Midbrain (tissue), 1 donor: Measurements from ENCODE around the gene ITSN2.
"Not testable (repeated sequence)": the region's sequence is repeated elsewhere in the genome, so short reads cannot be mapped to it uniquely, and the experiment has no call there.

Experiments used
- DNase-seq: peaks from one replicate; lab custom pipeline; 2025; lab: John Stamatoyannopoulos, UW

Gene ITSN2

GRCh38 chr2:24214880-24215279, 145.5 kb downstream of the ITSN2 start:
- no peak for DNase-seq

- no peak for DNase-seq
Observed at GRCh38 chr2:24211408-24211807, 148.9 kb downstream of the ITSN2 start.

DNA sequence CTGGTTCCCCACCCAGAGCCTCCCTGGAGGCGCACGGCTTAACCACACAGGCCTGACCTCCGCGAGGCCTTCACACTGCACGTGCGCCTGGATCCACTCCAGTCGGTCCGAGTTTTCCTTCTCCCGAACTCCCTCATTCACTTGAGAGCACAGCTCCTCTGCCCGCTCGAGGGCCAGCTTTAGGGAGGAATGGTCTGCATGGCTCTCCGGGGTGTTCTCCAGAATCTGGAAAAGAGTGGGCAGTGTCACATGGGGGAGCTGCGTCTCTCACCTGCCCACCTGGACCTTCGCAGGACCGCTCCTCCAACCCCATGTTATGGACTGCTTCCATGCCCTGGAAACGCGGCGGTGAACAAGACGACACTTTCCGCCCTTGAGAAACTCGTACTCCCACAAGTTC, 149.6 kb downstream of the ITSN2 start:
- DNase-seq = no peak

- DNase-seq = no peak
Observed at GRCh38 chr2:24210106-24210455, 150.3 kb downstream of the ITSN2 start.

DNA sequence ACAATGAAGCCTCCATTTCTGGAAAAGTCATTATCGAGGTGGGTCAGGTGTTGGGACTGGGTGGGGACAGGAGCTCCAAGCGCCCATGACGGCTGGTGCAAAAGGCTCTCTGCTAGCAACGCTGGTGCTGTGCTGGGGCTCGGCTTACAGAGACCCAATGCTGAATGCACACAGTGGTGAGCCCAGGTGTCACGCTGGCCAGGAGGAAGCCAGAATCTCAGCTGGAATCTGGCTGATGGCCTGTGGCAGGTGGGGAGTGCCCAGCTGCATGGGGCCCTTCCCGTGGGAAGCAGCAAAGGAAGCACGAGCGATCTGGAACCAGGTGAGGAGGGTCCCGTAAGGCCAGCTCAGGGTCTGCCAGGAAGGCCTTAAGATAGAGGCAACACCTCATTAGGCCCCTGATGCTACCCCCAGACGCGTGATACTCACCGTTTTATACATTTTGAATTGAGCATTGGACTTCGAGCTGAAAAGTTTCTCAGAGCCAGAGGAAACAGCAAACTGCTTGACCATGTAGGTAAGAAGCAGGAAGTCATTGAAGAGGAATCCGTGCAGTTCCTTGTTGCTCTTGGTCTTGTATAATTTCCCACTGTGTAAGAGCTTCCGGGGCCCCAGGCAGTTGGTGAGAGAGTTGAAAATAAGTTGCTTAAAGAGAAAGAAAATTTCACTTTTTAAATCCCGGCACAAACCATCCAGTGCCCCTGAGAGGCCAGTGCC, 150.8 kb downstream of the ITSN2 start:
- no peak for DNase-seq

- no peak for DNase-seq
Observed at GRCh38 chr2:24208490-24208889, 151.8 kb downstream of the ITSN2 start.

DNA sequence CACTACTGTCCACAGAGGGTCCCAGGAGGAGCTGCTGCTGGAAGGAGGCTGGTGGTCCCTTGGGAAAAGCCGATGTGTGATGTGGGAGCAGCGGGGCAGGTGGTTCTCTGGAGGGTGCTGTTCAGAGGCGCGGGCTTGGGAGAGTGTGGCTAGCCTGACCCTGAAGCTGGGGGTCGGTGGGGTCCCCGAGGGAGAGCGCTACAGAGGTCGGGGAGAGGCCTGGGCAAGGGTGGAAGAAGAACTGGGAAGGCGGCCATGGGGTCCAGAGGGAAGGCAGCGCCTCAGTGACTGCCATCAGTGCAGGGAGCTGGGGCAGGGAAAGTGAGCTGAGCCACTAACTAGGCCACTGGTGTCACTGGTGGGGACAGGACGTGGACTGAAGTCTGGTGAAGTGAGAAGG, 153.0 kb downstream of the ITSN2 start:
- DNase-seq = no peak

GRCh38 chr2:24206714-24207113, 153.6 kb downstream of the ITSN2 start:
- DNase-seq = no peak

DNA sequence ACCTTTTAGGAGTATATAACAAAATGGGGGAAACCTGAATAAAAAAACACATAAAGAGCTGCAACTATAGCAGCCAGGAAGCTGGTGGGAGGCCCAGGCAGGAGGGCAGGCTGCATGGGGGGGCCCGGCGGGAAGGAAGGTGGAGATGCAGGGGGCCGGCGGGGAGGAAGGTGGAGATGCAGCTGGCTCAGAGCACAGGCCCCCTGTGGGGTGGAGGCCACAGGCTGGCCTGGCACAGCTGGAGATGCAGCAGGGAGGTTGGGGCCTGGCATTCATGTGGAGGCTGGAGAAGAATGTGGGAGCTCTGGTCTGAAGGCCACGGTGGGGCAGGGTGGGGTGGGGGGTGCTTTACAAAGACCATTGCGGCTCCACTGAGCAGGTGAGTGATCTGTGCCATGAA, 154.1 kb downstream of the ITSN2 start:
- DNase-seq = no peak

DNA sequence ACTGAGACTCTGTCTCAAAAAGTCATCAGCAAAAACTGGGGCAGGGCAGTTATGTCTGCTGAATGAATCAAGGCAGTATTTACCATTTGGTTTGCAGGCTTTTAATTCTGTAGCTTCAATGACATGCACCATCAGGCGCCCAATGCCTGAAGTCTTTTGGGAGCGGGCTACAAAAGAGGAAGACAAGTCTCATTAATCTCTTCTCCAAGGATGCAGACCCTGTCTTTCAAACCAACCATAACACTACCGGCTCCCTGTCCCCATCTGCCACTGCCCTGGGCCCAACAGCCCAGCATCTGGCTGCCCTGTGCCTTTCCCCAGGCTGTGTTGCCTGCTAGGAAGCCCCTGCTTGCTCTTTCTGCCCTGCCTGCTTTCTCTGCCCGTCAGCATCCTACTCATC, 155.2 kb downstream of the ITSN2 start:
- DNase-seq = no peak

DNA sequence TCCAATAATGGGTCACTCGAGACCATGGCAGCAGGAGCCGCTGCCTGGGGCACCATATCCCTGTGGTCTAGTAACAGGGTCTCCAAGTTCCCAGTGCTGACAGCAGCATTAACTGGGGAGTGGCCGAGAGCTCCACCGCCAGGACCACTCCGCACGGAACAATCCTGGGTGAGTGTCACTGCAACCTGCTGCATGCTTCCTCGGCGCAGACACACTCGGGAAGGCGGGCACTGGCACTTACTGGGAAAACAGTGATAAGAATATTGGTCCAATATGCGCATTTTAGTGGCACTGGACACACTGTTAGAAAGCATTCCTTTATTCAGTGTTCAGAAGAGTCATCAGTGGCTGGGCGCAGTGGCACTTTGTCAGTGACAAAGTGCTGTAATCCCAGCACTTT, 155.8 kb downstream of the ITSN2 start:
- DNase-seq = no peak

- no peak for DNase-seq
Observed at GRCh38 chr2:24203787-24204150, 156.6 kb downstream of the ITSN2 start.

GRCh38 chr2:24203029-24203786, 157.1 kb downstream of the ITSN2 start:
- DNase-seq = no peak

GRCh38 chr2:24200799-24201198, 159.5 kb downstream of the ITSN2 start:
- DNase-seq = no peak

GRCh38 chr2:24199968-24200590, 160.3 kb downstream of the ITSN2 start:
- DNase-seq = no peak

GRCh38 chr2:24197213-24197612, 163.1 kb downstream of the ITSN2 start:
- DNase-seq = not testable (repeated sequence)

DNA sequence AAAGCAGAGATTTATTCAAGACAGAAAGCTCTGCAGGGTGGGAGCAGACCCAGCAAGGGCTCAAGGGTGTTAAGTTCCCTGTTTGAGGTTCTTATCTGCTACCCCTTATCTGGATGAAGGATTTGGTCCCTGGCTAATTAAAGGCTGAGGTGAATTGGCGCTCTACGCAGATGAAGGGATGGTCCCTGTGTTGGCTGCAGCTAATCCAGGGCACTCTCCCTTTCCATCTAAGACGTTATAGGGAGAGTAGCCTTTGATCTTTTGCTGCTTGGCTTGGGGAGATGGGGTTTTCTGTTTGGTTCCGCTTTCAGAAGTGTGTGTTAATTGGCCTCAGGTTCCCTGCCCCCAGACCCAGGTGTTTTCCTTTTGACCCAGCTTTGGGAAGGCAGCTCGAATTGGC, 168.5 kb downstream of the ITSN2 start:
- no peak for DNase-seq

GRCh38 chr2:24191156-24191555, 169.2 kb downstream of the ITSN2 start:
- DNase-seq = no peak

- no peak for DNase-seq
Observed at GRCh38 chr2:24190503-24190902, 169.8 kb downstream of the ITSN2 start.

DNA sequence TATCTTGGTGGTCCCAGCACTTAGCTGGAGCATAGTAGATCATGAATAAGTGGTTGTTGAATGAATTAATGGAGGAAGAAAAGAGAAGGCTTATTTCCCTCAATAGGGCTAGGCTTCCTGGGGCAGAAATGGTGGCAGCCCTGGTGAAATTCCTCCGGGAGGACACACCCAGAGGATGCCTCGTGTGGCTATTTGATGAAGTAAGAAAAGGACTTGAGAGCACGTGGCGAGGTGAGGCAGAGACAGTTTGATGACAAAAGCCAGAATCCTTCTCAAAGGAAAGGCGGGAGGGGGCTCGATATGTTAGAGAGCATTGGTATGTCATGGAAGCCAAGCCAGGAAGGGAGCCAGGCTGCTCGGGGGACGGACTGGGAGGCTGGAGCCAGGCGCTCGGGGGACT, 170.8 kb downstream of the ITSN2 start:
- DNase-seq = no peak

- no peak for DNase-seq
Observed at GRCh38 chr2:24183366-24184069, 176.8 kb downstream of the ITSN2 start.

GRCh38 chr2:24182507-24182906, 177.8 kb downstream of the ITSN2 start:
- no peak for DNase-seq

- no peak for DNase-seq
Observed at GRCh38 chr2:24181849-24182248, 178.5 kb downstream of the ITSN2 start.
